ENCODE results near the gene GFY.

Gene GFY

GRCh38 chr19:49425178-49425577 is at the start of gene GFY:
Gene GFY, plus strand, starts transcription at chr19:49425388. Its CDS starts 1,043 bp downstream, at chr19:49426431.
- H3K4me3 ChIP-seq (ENCODE audit: low read depth, low read length) = no peak within 1 kb of the TSS
- DNase-seq (ENCODE audit: low read depth) = no peak

- no peak overlapping the region for H3K4me3 ChIP-seq (ENCODE audit: low read depth, low read length)
These were observed 46.7 kb upstream of the GFY start for GRCh38 chr19:49378512-49378911.

GRCh38 chr19:49380391-49380790 is 44.8 kb upstream of the GFY start:
- H3K4me3 ChIP-seq (ENCODE audit: low read depth, low read length) = no peak overlapping the region
- DNase-seq (ENCODE audit: low read depth) = no peak

More at GRCh38 chr19:49378512-49378911, 46.7 kb upstream of the GFY start:
- DNase-seq (ENCODE audit: low read depth) = no peak

GRCh38 chr19:49382639-49383038 is 42.5 kb upstream of the GFY start:
- DNase-seq (ENCODE audit: low read depth) = no peak

GRCh38 chr19:49383599-49383998 is 41.6 kb upstream of the GFY start:
- no peak for DNase-seq (ENCODE audit: low read depth)
- H3K4me3 ChIP-seq (ENCODE audit: low read depth, low read length) = no peak overlapping the region

More at GRCh38 chr19:49382639-49383038, 42.5 kb upstream of the GFY start:
- no peak overlapping the region for H3K4me3 ChIP-seq (ENCODE audit: low read depth, low read length)

- DNase-seq (ENCODE audit: low read depth) = no peak
- H3K4me3 ChIP-seq (ENCODE audit: low read depth, low read length) = no peak within 1 kb of the TSS
These were observed 37.2 kb upstream of the GFY start, which contains the start of gene KASH5 for GRCh38 chr19:49387936-49388372. Gene KASH5, plus strand, starts transcription at chr19:49388249. Its CDS starts 2,635 bp downstream, at chr19:49390884.

- DNase-seq (ENCODE audit: low read depth) = no peak
- H3K4me3 ChIP-seq (ENCODE audit: low read depth, low read length) = no peak overlapping the region
These were observed 35.8 kb upstream of the GFY start for GRCh38 chr19:49389406-49389805.

GRCh38 chr19:49390131-49390928 is 34.9 kb upstream of the GFY start:
- H3K4me3 ChIP-seq (ENCODE audit: low read depth, low read length) = no peak overlapping the region
- no peak for DNase-seq (ENCODE audit: low read depth)

GRCh38 chr19:49390929-49391359 is 34.2 kb upstream of the GFY start:
- DNase-seq (ENCODE audit: low read depth) = no peak
- no peak overlapping the region for H3K4me3 ChIP-seq (ENCODE audit: low read depth, low read length)

- H3K4me3 ChIP-seq (ENCODE audit: low read depth, low read length) = no peak overlapping the region
- no peak for DNase-seq (ENCODE audit: low read depth)
These were observed 33.4 kb upstream of the GFY start for GRCh38 chr19:49391581-49392399.

GRCh38 chr19:49393881-49394280 is 31.3 kb upstream of the GFY start:
- H3K4me3 ChIP-seq (ENCODE audit: low read depth, low read length) = no peak overlapping the region
- no peak for DNase-seq (ENCODE audit: low read depth)

- no peak for DNase-seq (ENCODE audit: low read depth)
- no peak overlapping the region for H3K4me3 ChIP-seq (ENCODE audit: low read depth, low read length)
These were observed 29.4 kb upstream of the GFY start for GRCh38 chr19:49395581-49396407.

- DNase-seq (ENCODE audit: low read depth) = no peak
- no peak overlapping the region for H3K4me3 ChIP-seq (ENCODE audit: low read depth, low read length)
These were observed 28.3 kb upstream of the GFY start for GRCh38 chr19:49396738-49397505.

GRCh38 chr19:49398001-49398615 is 27.1 kb upstream of the GFY start:
- DNase-seq (ENCODE audit: low read depth) = no peak
- no peak overlapping the region for H3K4me3 ChIP-seq (ENCODE audit: low read depth, low read length)

- DNase-seq (ENCODE audit: low read depth) = no peak
- H3K4me3 ChIP-seq (ENCODE audit: low read depth, low read length) = no peak overlapping the region
These were observed 26.3 kb upstream of the GFY start for GRCh38 chr19:49398931-49399330.

GRCh38 chr19:49400029-49400428 is 25.2 kb upstream of the GFY start:
- H3K4me3 ChIP-seq (ENCODE audit: low read depth, low read length) = no peak overlapping the region
- DNase-seq (ENCODE audit: low read depth) = no peak

- DNase-seq (ENCODE audit: low read depth) = peak; percentile 23
- no peak overlapping the region for H3K4me3 ChIP-seq (ENCODE audit: low read depth, low read length)
These were observed 21.6 kb upstream of the GFY start for GRCh38 chr19:49403404-49404187.

GRCh38 chr19:49407079-49407478 is 18.1 kb upstream of the GFY start:
- H3K4me3 ChIP-seq (ENCODE audit: low read depth, low read length) = no peak overlapping the region
- no peak for DNase-seq (ENCODE audit: low read depth)

All from skeletal muscle cell (primary cell).